Esophagus muscularis mucosa (tissue), 4 donors: ENCODE results near the gene ACSS1. TPM values are rescaled to one million over a fixed set of nuclear protein-coding genes. Genes with fewer than 3 reads are reported as not detected.
A peak's percentile ranks its signal among the peaks of the same experiment; 100 is the strongest.

Source experiments
- DNase-seq: peaks from one replicate; pipeline ENCODE4 v3.0.0-alpha.2; 2017; ENCODE audit errors: extremely low spot score
- H3K27ac ChIP-seq, 4 donors: fragments of 200-600 bp; sonication (generic); replicated peaks in 1 of 4; 1 replicate in 3 of 4; 2 replicates in 1 of 4; pipeline ENCODE4 v1.5.1; 2016 to 2019; ENCODE audit warnings: mild to moderate bottlenecking in 1 of 4
- H3K27me3 ChIP-seq, 4 donors: fragments of 200-600 bp; sonication (generic); one replicate each; pipeline versions ENCODE4 v1.5.1 to v1.6.0; 2016 to 2019
- H3K36me3 ChIP-seq, 4 donors: fragments of 200-600 bp; sonication (generic); one replicate each; pipeline ENCODE4 v1.5.1; 2016 to 2019
- H3K4me1 ChIP-seq, 4 donors: fragments of 200-600 bp; sonication (generic); one replicate each; pipeline ENCODE4 v1.5.1; 2016 to 2019
- H3K4me3 ChIP-seq, 4 donors: fragments of 200-600 bp; sonication (generic); 1 replicate in 2 of 4; 2 replicates in 2 of 4; pipeline ENCODE4 v1.5.1; 2016 to 2019; ENCODE audit warnings: mild to moderate bottlenecking in 4 of 4, moderate library complexity in 1 of 4
- H3K9me3 ChIP-seq, 4 donors: fragments of 200-600 bp; sonication (generic); 1 replicate in 3 of 4; 2 replicates in 1 of 4; pipeline ENCODE4 v1.5.1; 2016 to 2019
- CTCF ChIP-seq, 3 experiments: fragments of 200-600 bp in 2 of 3; fragments of 450-650 bp in 1 of 3; sonication (generic) in 2 of 3; IDR thresholded peaks; one replicate each; pipeline ENCODE4 v1.5.1; 2017 to 2019; ENCODE audit warnings: antibody characterized with exemption in 3 of 3, mild to moderate bottlenecking in 2 of 3, moderate library complexity in 1 of 3
- EP300 ChIP-seq: sonication (generic); formaldehyde crosslinking; IDR thresholded peaks from one replicate; pipeline ENCODE4 v1.6.1; 2017; ENCODE audit warnings: antibody characterized with exemption
- POLR2A ChIP-seq: fragments of 450-650 bp; IDR thresholded peaks from one replicate; pipeline ENCODE4 v1.6.1; 2017; ENCODE audit warnings: antibody characterized with exemption, moderate library complexity, mild to moderate bottlenecking, low read depth
- POLR2AphosphoS5 ChIP-seq, 2 donors: sonication (generic); formaldehyde crosslinking; IDR thresholded peaks; one replicate each; pipeline ENCODE4 v1.6.1; 2017; ENCODE audit warnings: antibody characterized with exemption in 2 of 2
- WGBS: methylation state at CpG from one replicate; pipeline ENCODE4 v1.1.5; 2018; 5-methylcytosine and 5-hydroxymethylcytosine counted together
- intact Hi-C: fragments of 100-400 bp; cut with DNase I; formaldehyde crosslinking; loops from one replicate; pipeline ENCODE4 v1.15.1; 2023
- total RNA-seq, 4 donors: library from RNA; depleted of rRNA; stranded (reverse); fragments of >200 nt; gene quantifications; one replicate each; pipeline versions ENCODE4 v1.1.0 to v1.2.1, GENCODE V29; 2016

ACSS1 gene
- total RNA-seq, 4 donors from 2014 or later, result 36.6 to 154 (median 65.3) TPM

GRCh38 chr20:25030649-25031207, 27.2 kb downstream of the ACSS1 start:
- no peak for DNase-seq
- Histone ChIP-seq H3K27ac (peak overlapping the region in 1 of 4 donors; percentile 73), H3K27me3 (no peaks in the 10 kb centered on the region), H3K4me1 (peaks cover 60 to 70% (median 63%) of the 10 kb centered on the region in 4 donors), H3K36me3 (peaks cover 0 to 29% (median 17%) of the 10 kb centered on the region in 4 donors), H3K4me3 (no peak overlapping the region), H3K9me3 (no peaks in the 10 kb centered on the region)
- intact Hi-C loops, result loop anchor here (5.0 kb wide), 1 partner anchor 33 kb away; no protein-coding TSS in a partner anchor
- no peak for TF ChIP-seq EP300
- no peak for TF ChIP-seq CTCF (IDR thresholded peaks at IDR 0.05)
- TF ChIP-seq POLR2AphosphoS5 (IDR thresholded peaks at IDR 0.05), result no peak
- TF ChIP-seq POLR2A, result no peak
- WGBS, result 97% methylated on average over 8 of the region's 8 CpGs

DNA sequence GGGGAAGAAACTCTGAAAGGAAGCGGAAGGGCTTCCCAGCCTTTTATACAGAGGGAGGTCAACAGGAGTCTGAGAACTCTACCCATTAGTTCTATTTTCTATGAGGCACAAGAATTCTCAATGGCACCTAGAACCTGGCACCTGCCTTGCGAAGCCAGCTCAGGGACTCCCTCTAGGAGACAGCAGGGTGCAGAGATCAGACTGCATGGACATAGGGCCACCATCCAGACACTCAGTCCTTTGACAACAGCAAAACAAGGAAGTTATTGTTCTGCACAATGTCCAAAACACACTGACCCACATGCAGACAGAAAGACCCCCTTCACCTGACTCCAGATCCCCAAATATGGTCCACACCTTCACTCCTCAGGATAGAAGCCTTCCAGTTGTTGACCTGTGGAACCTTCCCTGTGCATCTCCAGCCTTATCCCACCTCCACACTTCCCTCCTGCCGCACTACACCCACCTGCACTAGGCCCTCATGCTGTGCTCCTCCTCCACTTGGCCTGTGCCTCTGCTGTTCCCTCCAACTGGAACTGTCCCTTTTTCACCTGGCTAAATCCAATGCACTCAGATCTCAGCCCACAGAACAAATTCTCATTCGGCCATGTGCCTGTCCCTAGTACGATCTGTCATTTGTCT, 27.8 kb downstream of the ACSS1 start:
- Histone ChIP-seq H3K4me3 (no peak overlapping the region), H3K4me1 (peaks cover 57 to 70% (median 64%) of the 10 kb centered on the region in 4 donors), H3K36me3 (peaks cover 0 to 29% (median 19%) of the 10 kb centered on the region in 4 donors), H3K9me3 (no peaks in the 10 kb centered on the region), H3K27ac (peak overlapping the region in 1 of 4 donors; percentile 73), H3K27me3 (no peaks in the 10 kb centered on the region)
- DNase-seq, result no peak
- TF ChIP-seq CTCF (IDR thresholded peaks at IDR 0.05), result no peak
- no peak for TF ChIP-seq EP300
- no peak for TF ChIP-seq POLR2AphosphoS5 (IDR thresholded peaks at IDR 0.05)
- no peak for TF ChIP-seq POLR2A
- intact Hi-C loops, result loop anchor here (5.0 kb wide), 1 partner anchor 33 kb away; no protein-coding TSS in a partner anchor
- WGBS, result 95% methylated on average over 5 of the region's 5 CpGs

DNA sequence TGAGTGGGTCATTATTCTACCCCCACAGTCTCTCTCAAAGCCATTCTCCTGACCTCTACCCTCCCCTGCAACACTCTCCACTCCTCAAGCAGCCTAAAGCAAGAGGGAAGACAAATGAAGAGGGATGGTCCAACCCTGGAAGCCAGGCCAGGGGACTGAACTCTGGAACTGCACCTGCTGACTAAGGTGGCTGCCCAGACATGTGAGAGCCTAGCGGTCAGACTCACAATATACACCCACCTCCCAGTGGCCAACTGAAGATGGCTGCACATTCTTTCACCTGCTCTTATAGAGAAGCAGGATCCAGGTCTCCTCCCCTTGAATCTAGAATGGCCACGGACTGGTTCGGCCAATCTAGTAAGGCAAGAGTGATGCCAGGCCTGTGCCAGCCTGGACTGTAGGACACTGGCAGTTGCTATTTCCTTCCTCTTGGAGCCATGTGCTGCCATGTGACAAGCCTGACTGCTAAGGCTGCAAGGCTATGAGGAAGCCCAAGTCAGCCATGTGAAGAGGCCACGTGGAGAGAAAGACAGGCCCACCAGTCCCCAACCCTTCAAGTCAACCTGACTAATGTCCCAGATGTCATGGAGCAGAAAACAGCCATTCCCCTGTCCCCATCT, 31.8 kb downstream of the ACSS1 start:
- DNase-seq, result no peak
- no peaks in the 10 kb centered on the region for H3K9me3 ChIP-seq
- no peak overlapping the region for H3K4me3 ChIP-seq
- H3K4me1 ChIP-seq, result peaks cover 22 to 59% (median 43%) of the 10 kb centered on the region in 4 donors
- H3K36me3 ChIP-seq, result peaks cover under 1 to 52% (median 32%) of the 10 kb centered on the region in 4 donors
- WGBS, result 100% methylated on average over 1 of the region's 4 CpGs
- intact Hi-C loops, result no loop called here
- TF ChIP-seq CTCF (IDR thresholded peaks at IDR 0.05), result no peak
- TF ChIP-seq POLR2AphosphoS5 (IDR thresholded peaks at IDR 0.05), result no peak
- no peak for TF ChIP-seq EP300
- TF ChIP-seq POLR2A, result no peak
- H3K27ac ChIP-seq, result no peak overlapping the region
- no peaks in the 10 kb centered on the region for H3K27me3 ChIP-seq

DNA sequence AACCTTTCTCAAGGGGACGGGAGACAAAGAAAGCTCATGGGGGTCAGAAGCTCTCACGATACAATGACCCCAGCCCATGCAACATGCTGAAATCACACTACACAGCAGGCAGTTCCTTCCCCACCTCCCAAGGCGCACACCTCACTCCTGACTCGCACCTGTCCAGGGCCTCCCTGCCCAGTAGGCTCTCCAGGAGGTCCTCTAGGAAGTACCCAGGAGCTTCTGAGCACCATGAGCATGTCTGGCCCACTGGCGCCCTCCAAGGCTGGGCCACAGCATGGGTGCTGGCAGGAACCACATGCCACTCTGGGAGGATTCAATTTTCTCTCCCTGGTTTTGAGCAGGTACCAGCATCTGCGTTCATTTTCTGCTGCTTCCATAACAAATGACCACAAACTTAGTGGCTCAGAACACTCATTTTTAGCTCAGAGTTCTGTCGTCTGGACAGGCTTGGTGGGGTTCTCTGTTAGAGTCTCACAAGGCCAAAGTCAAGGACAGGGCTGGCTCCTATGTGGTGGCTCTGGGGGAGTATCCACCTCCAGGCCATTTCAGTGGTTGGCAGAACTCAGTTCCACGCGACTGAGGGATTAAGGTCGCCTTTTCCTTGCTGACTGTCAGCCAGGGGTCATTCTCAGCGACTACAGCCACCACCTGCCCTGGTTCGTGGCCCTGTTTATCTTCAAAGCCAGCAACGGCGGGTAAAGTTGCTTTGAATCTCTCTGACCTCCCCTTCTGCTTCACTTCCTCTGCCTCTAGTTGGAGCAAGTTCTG, 32.7 kb downstream of the ACSS1 start:
- H3K4me1 ChIP-seq, result peaks cover 23 to 55% (median 43%) of the 10 kb centered on the region in 4 donors
- H3K4me3 ChIP-seq, result no peak overlapping the region
- peaks cover 8 to 55% (median 34%) of the 10 kb centered on the region in 4 donors for H3K36me3 ChIP-seq
- no peak for DNase-seq
- no peak overlapping the region for H3K27ac ChIP-seq
- intact Hi-C loops, result no loop called here
- WGBS, result 85% methylated on average over 14 of the region's 14 CpGs
- H3K27me3 ChIP-seq, result no peaks in the 10 kb centered on the region
- no peak for TF ChIP-seq POLR2A
- no peak for TF ChIP-seq EP300
- no peak for TF ChIP-seq CTCF (IDR thresholded peaks at IDR 0.05)
- no peak for TF ChIP-seq POLR2AphosphoS5 (IDR thresholded peaks at IDR 0.05)
- no peaks in the 10 kb centered on the region for H3K9me3 ChIP-seq
